ENCODE data around the gene U2AF2.

U2AF2 gene

DNA sequence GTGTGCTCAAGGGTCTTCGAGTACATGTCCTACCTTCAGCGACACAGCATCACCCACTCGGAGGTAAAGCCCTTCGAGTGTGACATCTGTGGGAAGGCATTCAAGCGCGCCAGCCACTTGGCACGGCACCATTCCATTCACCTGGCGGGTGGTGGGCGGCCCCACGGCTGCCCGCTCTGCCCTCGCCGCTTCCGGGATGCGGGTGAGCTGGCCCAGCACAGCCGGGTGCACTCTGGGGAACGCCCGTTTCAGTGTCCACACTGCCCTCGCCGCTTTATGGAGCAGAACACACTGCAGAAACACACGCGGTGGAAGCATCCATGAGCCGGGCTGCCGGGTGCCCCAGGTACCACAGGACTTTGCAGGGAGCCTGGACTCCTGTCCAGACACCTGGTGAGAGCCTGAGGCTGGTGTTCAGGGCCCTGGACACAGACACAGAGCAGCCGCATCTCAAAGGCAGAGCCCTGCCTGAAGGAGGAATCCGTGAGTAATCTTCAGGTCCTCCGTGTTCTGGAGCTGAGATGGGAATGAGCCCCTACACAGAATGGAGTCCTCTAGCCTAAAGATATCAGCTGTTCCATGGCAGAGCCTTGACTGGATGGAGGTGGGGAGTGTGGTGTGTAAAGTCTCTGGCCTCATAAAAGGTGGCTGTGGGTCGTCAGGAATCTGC, 9.9 kb upstream of the U2AF2 start:
- Histone ChIP-seq H3K27ac (ENCODE audit: low read depth, low read length, poor library complexity, severe bottlenecking) (peak overlapping the region; percentile 94), H3K9me2 (ENCODE audit: low read depth, low read length) (no peaks in the 10 kb centered on the region), H4K20me1 (ENCODE audit: insufficient read depth, low read length) (no peaks in the 10 kb centered on the region), H3K27me3 (ENCODE audit: insufficient read depth, low read length) (no peaks in the 10 kb centered on the region), H3K9ac (ENCODE audit: low read length) (peak overlapping the region; percentile 96), H3K9me3 (ENCODE audit: low read length) (no peaks in the 10 kb centered on the region), H3K36me3 (ENCODE audit: insufficient read depth, low read length) (peaks cover 25% of the 10 kb centered on the region), H3K4me2 (ENCODE audit: low read length) (peak overlapping the region; percentile 87), H3K4me1 (ENCODE audit: insufficient read depth, low read length, severe bottlenecking) (peaks cover 66% of the 10 kb centered on the region), H3K79me2 (ENCODE audit: insufficient read depth, low read length) (peaks cover 10% of the 10 kb centered on the region), H3K4me3 (ENCODE audit: low read depth, low read length, poor library complexity, severe bottlenecking) (peak overlapping the region; percentile 89), H3F3A (ENCODE audit: insufficient read depth, low read length) (peaks cover 9% of the 10 kb centered on the region; the same call in 1 of the 2 replicates), H2AFZ (ENCODE audit: low read length) (no peak overlapping the region)
- no peak for TF ChIP-seq EZH2 (IDR thresholded peaks at IDR 0.05; ENCODE audit: borderline replicate concordance, low read length)
- TF ChIP-seq, protein P1, sequence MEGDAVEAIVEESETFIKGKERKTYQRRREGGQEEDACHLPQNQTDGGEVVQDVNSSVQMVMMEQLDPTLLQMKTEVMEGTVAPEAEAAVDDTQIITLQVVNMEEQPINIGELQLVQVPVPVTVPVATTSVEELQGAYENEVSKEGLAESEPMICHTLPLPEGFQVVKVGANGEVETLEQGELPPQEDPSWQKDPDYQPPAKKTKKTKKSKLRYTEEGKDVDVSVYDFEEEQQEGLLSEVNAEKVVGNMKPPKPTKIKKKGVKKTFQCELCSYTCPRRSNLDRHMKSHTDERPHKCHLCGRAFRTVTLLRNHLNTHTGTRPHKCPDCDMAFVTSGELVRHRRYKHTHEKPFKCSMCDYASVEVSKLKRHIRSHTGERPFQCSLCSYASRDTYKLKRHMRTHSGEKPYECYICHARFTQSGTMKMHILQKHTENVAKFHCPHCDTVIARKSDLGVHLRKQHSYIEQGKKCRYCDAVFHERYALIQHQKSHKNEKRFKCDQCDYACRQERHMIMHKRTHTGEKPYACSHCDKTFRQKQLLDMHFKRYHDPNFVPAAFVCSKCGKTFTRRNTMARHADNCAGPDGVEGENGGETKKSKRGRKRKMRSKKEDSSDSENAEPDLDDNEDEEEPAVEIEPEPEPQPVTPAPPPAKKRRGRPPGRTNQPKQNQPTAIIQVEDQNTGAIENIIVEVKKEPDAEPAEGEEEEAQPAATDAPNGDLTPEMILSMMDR (IDR thresholded peaks at IDR 0.05; ENCODE audit: low read length) = no peak

DNA sequence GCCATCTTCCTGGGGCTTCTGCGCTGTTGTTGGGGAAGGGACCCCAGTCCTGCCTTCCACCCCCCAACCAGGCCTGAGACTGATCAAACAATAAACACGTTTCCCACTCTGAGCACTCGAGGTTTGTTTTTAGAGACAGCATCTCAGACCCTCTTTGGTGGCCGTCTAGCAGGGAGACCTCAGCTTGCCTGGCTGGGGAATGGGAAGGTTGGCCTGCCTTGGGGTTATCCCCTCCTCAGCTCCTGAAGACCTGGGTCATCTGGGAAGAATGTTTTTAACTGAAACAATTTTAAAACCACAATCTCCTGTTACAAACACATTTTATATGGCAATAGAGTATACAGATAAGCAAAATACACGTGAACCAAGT, 9.3 kb upstream of the U2AF2 start:
- H3K79me2 ChIP-seq (ENCODE audit: insufficient read depth, low read length) = peaks cover 10% of the 10 kb centered on the region
- H3K9ac ChIP-seq (ENCODE audit: low read length) = peak overlapping the region; percentile 96; the same call in 1 of the 2 replicates
- peak overlapping the region; percentile 94 for H3K27ac ChIP-seq (ENCODE audit: low read depth, low read length, poor library complexity, severe bottlenecking)

DNA sequence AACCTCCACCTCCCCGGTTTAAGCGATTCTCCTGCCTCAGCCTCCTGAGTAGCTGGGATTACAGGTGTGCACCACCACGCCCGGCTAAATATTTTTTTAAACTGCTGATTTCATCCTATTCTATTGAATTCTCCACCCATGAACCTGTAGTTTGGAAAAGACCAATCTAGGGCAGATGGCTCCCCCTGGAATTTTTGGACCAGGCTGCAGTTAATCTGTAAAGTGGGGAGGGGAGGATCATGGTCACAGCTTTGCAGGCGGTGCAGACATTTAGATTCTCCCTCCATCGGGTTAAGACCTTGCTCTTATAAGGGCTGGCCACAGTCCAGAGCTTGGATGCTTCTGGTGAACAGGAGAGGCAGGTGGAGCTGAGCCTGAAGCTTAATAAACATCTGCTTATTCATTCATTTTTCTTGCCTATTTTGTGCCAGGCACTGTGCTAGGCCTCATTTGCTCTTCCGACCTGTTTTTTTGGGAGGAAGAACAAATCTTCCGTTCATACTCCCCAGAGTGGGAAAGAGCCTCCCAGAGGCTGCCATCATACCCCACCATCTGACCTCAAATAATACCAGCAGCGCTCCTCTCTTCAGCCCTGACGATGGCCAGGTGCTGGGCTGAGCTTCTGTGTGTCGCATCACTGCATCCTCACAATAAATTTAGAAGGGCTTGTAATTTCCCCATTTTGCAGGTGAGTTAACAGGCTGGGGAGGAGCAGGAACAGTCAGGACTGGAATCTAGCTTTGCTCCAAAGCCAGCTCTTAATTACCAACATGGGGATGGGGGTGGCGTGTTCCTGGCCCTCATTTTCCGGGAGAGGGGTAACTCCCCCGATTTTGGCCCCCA, 7.7 kb upstream of the U2AF2 start:
- Histone ChIP-seq H3K79me2 (ENCODE audit: insufficient read depth, low read length) (peaks cover 10% of the 10 kb centered on the region), H2AFZ (ENCODE audit: low read length) (no peak overlapping the region), H3K4me2 (ENCODE audit: low read length) (peak overlapping the region; percentile 93), H4K20me1 (ENCODE audit: insufficient read depth, low read length) (no peaks in the 10 kb centered on the region), H3K9me3 (ENCODE audit: low read length) (no peaks in the 10 kb centered on the region), H3K4me3 (ENCODE audit: low read depth, low read length, poor library complexity, severe bottlenecking) (peak overlapping the region; percentile 87), H3K9ac (ENCODE audit: low read length) (peak overlapping the region; percentile 93), H3K4me1 (ENCODE audit: insufficient read depth, low read length, severe bottlenecking) (peaks cover 56% of the 10 kb centered on the region), H3F3A (ENCODE audit: insufficient read depth, low read length) (peaks cover 9% of the 10 kb centered on the region; the same call in 1 of the 2 replicates), H3K27ac (ENCODE audit: low read depth, low read length, poor library complexity, severe bottlenecking) (peak overlapping the region; percentile 94), H3K9me2 (ENCODE audit: low read depth, low read length) (no peaks in the 10 kb centered on the region), H3K27me3 (ENCODE audit: insufficient read depth, low read length) (no peaks in the 10 kb centered on the region), H3K36me3 (ENCODE audit: insufficient read depth, low read length) (peaks cover 28% of the 10 kb centered on the region)
- TF ChIP-seq, protein P1 (IDR thresholded peaks at IDR 0.05; ENCODE audit: low read length) = no peak
- no peak for TF ChIP-seq EZH2 (IDR thresholded peaks at IDR 0.05; ENCODE audit: borderline replicate concordance, low read length)

More for the DNA sequence above, 9.3 kb upstream of the U2AF2 start:
- Histone ChIP-seq H3K9me2 (ENCODE audit: low read depth, low read length) (no peaks in the 10 kb centered on the region), H3K9me3 (ENCODE audit: low read length) (no peaks in the 10 kb centered on the region), H3K27me3 (ENCODE audit: insufficient read depth, low read length) (no peaks in the 10 kb centered on the region), H3K4me2 (ENCODE audit: low read length) (peak overlapping the region; percentile 87), H3K36me3 (ENCODE audit: insufficient read depth, low read length) (peaks cover 25% of the 10 kb centered on the region), H3K4me3 (ENCODE audit: low read depth, low read length, poor library complexity, severe bottlenecking) (peak overlapping the region; percentile 89), H3K4me1 (ENCODE audit: insufficient read depth, low read length, severe bottlenecking) (peaks cover 60% of the 10 kb centered on the region), H4K20me1 (ENCODE audit: insufficient read depth, low read length) (no peaks in the 10 kb centered on the region), H3F3A (ENCODE audit: insufficient read depth, low read length) (peaks cover 9% of the 10 kb centered on the region; the same call in 1 of the 2 replicates), H2AFZ (ENCODE audit: low read length) (no peak overlapping the region)
- no peak for TF ChIP-seq EZH2 (IDR thresholded peaks at IDR 0.05; ENCODE audit: borderline replicate concordance, low read length)
- TF ChIP-seq, protein P1 (IDR thresholded peaks at IDR 0.05; ENCODE audit: low read length) = no peak
